ENCODE measurements around the gene WNT9B. TPM values are rescaled to one million over a fixed set of nuclear protein-coding genes. Genes with fewer than 3 reads are reported as not detected.
"Not testable (repeated sequence)": the region's sequence is repeated elsewhere in the genome, so short reads cannot be mapped to it uniquely, and the experiment has no call there.

WNT9B gene
- total and polyA plus RNA-seq, 7 experiments from 2014 or later: not detected

DNA sequence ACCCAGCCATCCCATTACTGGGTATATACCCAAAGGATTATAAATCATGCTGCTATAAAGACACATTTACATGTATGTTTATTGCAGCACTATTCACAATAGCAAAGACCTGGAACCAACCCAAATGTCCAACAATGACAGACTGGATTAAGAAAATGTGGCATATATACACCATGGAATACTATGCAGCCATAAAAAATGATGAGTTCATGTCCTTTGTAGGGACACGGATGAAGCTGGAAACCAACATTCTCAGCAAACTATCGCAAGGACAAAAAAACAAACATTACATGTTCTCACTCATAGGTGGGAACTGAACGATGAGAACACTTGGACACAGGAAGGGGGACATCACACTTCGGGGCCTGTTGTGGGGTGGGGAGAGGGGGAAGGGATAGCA lies 70.6 kb downstream of the WNT9B start:
- not testable (repeated sequence) for H3K9me3 ChIP-seq (ENCODE audit: control insufficient read depth in 2 of 3, low read length in 3 of 3); H3K4me3 ChIP-seq (ENCODE audit: low read length); DNase-seq; H3K36me3 ChIP-seq (ENCODE audit: control insufficient read depth in 2 of 3, insufficient read depth in 3 of 3, low read length in 3 of 3); H3K9me3 Mint-ChIP-seq; ATAC-seq; H3K27me3 Mint-ChIP-seq; H3K27me3 ChIP-seq (ENCODE audit: control insufficient read depth in 2 of 2, insufficient read depth in 2 of 2, low read length in 2 of 2); H3K27ac ChIP-seq (ENCODE audit: low read depth, low read length); H3K36me3 Mint-ChIP-seq
- intact Hi-C loops (cut with micrococcal nuclease): loop anchor here in 1 of 2 donors (1.0 to 10.0 kb wide), 2 partner anchors 145 to 1337 kb away; no protein-coding TSS in a partner anchor
- peaks cover 16 to 26% of the 10 kb centered on the region in 2 donors for H3K4me1 ChIP-seq (ENCODE audit: control insufficient read depth in 2 of 2, insufficient read depth in 2 of 2, low read length in 2 of 2)
- Mint-ChIP-seq H3K4me3 (peak overlapping the region; percentile 64 to 97 (median 91)), H3K27ac (peak overlapping the region in 7 of 9 donors; percentile 38 to 100 (median 90)), H3K4me1 (peaks cover 24 to 48% (median 42%) of the 10 kb centered on the region in 7 donors)
- ChIA-PET POLR2A (interaction anchor here (0.6 kb wide), 1 partner anchor 961 kb away, joined by 3 read pairs; no protein-coding TSS in a partner anchor), CTCF (interaction anchor here (0.6 kb wide), 1 partner anchor 151 kb away, joined by 3 read pairs; no protein-coding TSS in a partner anchor)

GRCh38 chr17:46922487-46922803 lies 71.1 kb downstream of the WNT9B start:
- Mint-ChIP-seq H3K9me3 (peaks cover 0 to 5% (median 0%) of the 10 kb centered on the region in 11 donors), H3K36me3 (peaks cover 0 to 4% (median 0%) of the 10 kb centered on the region in 5 donors), H3K4me1 (peaks cover 29 to 53% (median 46%) of the 10 kb centered on the region in 7 donors), H3K27ac (peak overlapping the region; percentile 97 to 100 (median 100)), H3K27me3 (peaks cover 0 to 4% (median 0%) of the 10 kb centered on the region in 5 donors), H3K4me3 (peak overlapping the region; percentile 86 to 97 (median 92))
- H3K4me1 ChIP-seq (ENCODE audit: control insufficient read depth in 2 of 2, insufficient read depth in 2 of 2, low read length in 2 of 2): peaks cover 16 to 30% of the 10 kb centered on the region in 2 donors
- ChIA-PET CTCF (interaction anchor here (0.6 kb wide), 1 partner anchor 150 kb away, joined by 3 read pairs; no protein-coding TSS in a partner anchor), POLR2A (no interaction called here)
- H3K9me3 ChIP-seq (ENCODE audit: control insufficient read depth in 2 of 3, low read length in 3 of 3): no peaks in the 10 kb centered on the region
- H3K27ac ChIP-seq (ENCODE audit: low read depth, low read length): peak overlapping the region; percentile 78
- no peaks in the 10 kb centered on the region for H3K27me3 ChIP-seq (ENCODE audit: control insufficient read depth in 2 of 2, insufficient read depth in 2 of 2, low read length in 2 of 2)
- intact Hi-C loops (cut with micrococcal nuclease): loop anchor here in 1 of 2 donors (1.0 to 10.0 kb wide), 2 partner anchors 145 to 1338 kb away; no protein-coding TSS in a partner anchor
- DNase-seq (no peak), ATAC-seq (peak; percentile 1)
- peaks cover 0 to 6% (median 0%) of the 10 kb centered on the region in 3 experiments for H3K36me3 ChIP-seq (ENCODE audit: control insufficient read depth in 2 of 3, insufficient read depth in 3 of 3, low read length in 3 of 3)
- H3K4me3 ChIP-seq (ENCODE audit: low read length): peak overlapping the region; percentile 84

- Mint-ChIP-seq H3K4me3 (peak within 1 kb of the TSS; percentile 86 to 97 (median 92)), H3K4me1 (peaks cover 35 to 59% (median 52%) of the 10 kb centered on the region in 7 donors), H3K9me3 (peaks cover 0 to 5% (median 0%) of the 10 kb centered on the region in 11 donors), H3K27ac (peak within 1 kb of the TSS; percentile 97 to 100 (median 100)), H3K27me3 (peaks cover 0 to 4% (median 0%) of the 10 kb centered on the region in 5 donors), H3K36me3 (peaks cover 0 to 4% (median 0%) of the 10 kb centered on the region in 5 donors)
- intact Hi-C loops (cut with micrococcal nuclease): loop anchor here (1.0 to 10.0 kb wide), 2 partner anchors 144 to 1338 kb away; no protein-coding TSS in a partner anchor
- peaks cover 0 to 6% (median 0%) of the 10 kb centered on the region in 3 experiments for H3K36me3 ChIP-seq (ENCODE audit: control insufficient read depth in 2 of 3, insufficient read depth in 3 of 3, low read length in 3 of 3)
- DNase-seq: peak; percentile 75 to 91 (median 87)
- ChIA-PET CTCF (interaction anchor here (0.6 kb wide), 1 partner anchor 150 kb away, joined by 3 read pairs; no protein-coding TSS in a partner anchor), POLR2A (no interaction called here)
- H3K27ac ChIP-seq (ENCODE audit: low read depth, low read length): peak within 1 kb of the TSS; percentile 78
- peak within 1 kb of the TSS; percentile 84 for H3K4me3 ChIP-seq (ENCODE audit: low read length)
- H3K4me1 ChIP-seq (ENCODE audit: control insufficient read depth in 2 of 2, insufficient read depth in 2 of 2, low read length in 2 of 2): peaks cover 16 to 32% of the 10 kb centered on the region in 2 donors
- ATAC-seq: peak; percentile 98
- no peaks in the 10 kb centered on the region for H3K27me3 ChIP-seq (ENCODE audit: control insufficient read depth in 2 of 2, insufficient read depth in 2 of 2, low read length in 2 of 2)
- no peaks in the 10 kb centered on the region for H3K9me3 ChIP-seq (ENCODE audit: control insufficient read depth in 2 of 3, low read length in 3 of 3)
These were observed 71.6 kb downstream of the WNT9B start, which contains the start of gene GOSR2 for GRCh38 chr17:46922804-46923635. Gene GOSR2 (plus strand): TSS chr17:46923160. CDS start chr17:46923193, 33 bp downstream.

DNA sequence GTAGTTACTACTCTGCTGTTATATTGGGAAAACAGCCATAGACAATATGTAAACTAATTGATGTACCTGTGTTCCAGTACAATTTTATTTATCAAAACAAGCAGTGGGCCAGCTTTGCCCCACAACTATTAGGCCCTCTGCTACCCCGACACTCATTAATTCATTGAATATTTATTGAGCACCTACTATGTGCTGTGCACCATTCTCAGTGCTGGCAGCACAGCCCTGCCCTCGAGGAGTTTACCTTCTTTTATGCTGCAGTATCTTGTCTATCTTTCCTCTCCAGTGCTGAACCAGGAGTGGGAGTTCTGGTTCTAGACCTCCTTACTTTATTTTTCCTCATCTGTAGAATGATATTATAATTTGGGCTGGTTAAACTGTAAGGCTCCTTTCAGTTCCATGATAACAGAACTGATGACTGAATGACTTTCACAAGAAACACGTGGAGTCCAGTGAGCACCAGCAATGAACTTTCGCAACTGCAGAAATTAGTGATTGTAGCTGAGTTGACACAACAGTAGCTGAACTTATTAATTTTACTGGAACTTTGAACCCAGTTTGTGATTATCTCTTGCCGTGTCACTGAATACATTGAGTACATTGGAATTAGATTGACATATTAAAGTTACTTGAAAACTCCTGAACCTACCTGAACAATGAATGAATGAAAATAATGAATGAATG lies 73.9 kb downstream of the WNT9B start:
- Histone ChIP-seq H3K9me3 (ENCODE audit: control insufficient read depth in 2 of 3, low read length in 3 of 3) (no peaks in the 10 kb centered on the region), H3K36me3 (ENCODE audit: control insufficient read depth in 2 of 3, insufficient read depth in 3 of 3, low read length in 3 of 3) (peaks cover 0 to 18% (median 0%) of the 10 kb centered on the region in 3 experiments), H3K4me3 (ENCODE audit: low read length) (no peak overlapping the region), H3K27ac (ENCODE audit: low read depth, low read length) (no peak overlapping the region), H3K27me3 (ENCODE audit: control insufficient read depth in 2 of 2, insufficient read depth in 2 of 2, low read length in 2 of 2) (no peaks in the 10 kb centered on the region), H3K4me1 (ENCODE audit: control insufficient read depth in 2 of 2, insufficient read depth in 2 of 2, low read length in 2 of 2) (peaks cover 16 to 32% of the 10 kb centered on the region in 2 donors)
- peaks cover 0 to 5% (median 0%) of the 10 kb centered on the region in 11 donors for H3K9me3 Mint-ChIP-seq
- DNase-seq (no peak), ATAC-seq (no peak)
- intact Hi-C loops (cut with micrococcal nuclease): loop anchor here (2.0 to 10.0 kb wide), 2 partner anchors 15 to 1341 kb away; no protein-coding TSS in a partner anchor
- peaks cover 0 to 4% (median 0%) of the 10 kb centered on the region in 5 donors for H3K27me3 Mint-ChIP-seq
- peaks cover 45 to 77% (median 68%) of the 10 kb centered on the region in 7 donors for H3K4me1 Mint-ChIP-seq
- POLR2A ChIA-PET: no interaction called here
- CTCF ChIA-PET: no interaction called here
- H3K27ac Mint-ChIP-seq: peak overlapping the region in 2 of 9 donors; percentile 3 to 71
- peak overlapping the region in 9 of 10 donors; percentile 11 to 95 (median 61) for H3K4me3 Mint-ChIP-seq
- peaks cover 0 to 9% (median 0%) of the 10 kb centered on the region in 5 donors for H3K36me3 Mint-ChIP-seq

DNA sequence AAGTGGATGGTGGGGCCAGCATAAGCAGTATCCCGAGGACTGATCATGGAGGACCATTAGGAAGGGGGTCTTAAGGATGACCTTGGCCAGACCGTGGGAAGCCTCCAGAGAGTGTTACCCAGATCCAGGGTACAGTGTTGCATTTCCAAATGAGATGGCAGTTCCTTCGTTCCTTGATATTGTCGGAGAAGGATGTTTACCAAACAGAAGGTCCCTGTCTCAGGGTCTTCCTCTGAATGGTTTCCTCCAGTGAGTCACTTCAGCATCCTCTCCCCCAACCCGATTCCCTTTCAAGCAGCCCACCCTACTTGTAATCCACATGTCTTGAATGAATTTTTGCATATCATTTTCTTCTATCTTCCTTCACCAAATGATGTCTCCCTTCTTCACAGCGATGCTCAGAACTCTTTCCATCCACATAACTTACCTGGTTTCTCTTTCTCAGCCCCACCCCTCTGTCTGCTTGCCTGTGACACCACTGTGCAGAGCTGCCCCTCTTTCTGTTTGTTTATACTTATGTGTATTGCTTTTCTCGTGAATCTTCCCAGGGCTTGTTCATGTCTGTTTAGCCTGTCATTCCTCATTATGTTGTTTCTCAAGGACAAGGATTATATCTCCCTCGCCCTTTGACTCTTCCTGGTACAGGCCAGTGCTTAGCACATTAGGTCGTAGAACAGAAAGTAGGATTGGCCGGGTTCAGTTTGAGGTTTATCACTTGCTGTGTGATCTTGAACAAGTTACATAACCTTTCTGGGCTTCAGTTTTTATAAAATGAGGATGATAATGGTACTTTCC lies 77.3 kb downstream of the WNT9B start:
- Mint-ChIP-seq H3K27me3 (no peaks in the 10 kb centered on the region), H3K4me1 (peaks cover 45 to 62% (median 55%) of the 10 kb centered on the region in 7 donors), H3K4me3 (peak overlapping the region in 3 of 10 donors; percentile 2 to 10 (median 3)), H3K27ac (peak overlapping the region in 1 of 9 donors; percentile 20), H3K36me3 (peaks cover 0 to 30% (median 11%) of the 10 kb centered on the region in 5 donors), H3K9me3 (no peaks in the 10 kb centered on the region)
- ChIA-PET CTCF (no interaction called here), POLR2A (no interaction called here)
- H3K9me3 ChIP-seq (ENCODE audit: control insufficient read depth in 2 of 3, low read length in 3 of 3): no peaks in the 10 kb centered on the region
- intact Hi-C loops (cut with micrococcal nuclease): loop anchor here in 1 of 2 donors (10.0 kb wide), 1 partner anchor 1344 kb away; no protein-coding TSS in a partner anchor
- no peak overlapping the region for H3K27ac ChIP-seq (ENCODE audit: low read depth, low read length)
- no peak for ATAC-seq
- peaks cover 16 to 32% of the 10 kb centered on the region in 2 donors for H3K4me1 ChIP-seq (ENCODE audit: control insufficient read depth in 2 of 2, insufficient read depth in 2 of 2, low read length in 2 of 2)
- H3K36me3 ChIP-seq (ENCODE audit: control insufficient read depth in 2 of 3, insufficient read depth in 3 of 3, low read length in 3 of 3): peaks cover 14 to 41% (median 21%) of the 10 kb centered on the region in 3 experiments
- DNase-seq: no peak
- H3K27me3 ChIP-seq (ENCODE audit: control insufficient read depth in 2 of 2, insufficient read depth in 2 of 2, low read length in 2 of 2): no peaks in the 10 kb centered on the region
- H3K4me3 ChIP-seq (ENCODE audit: low read length): no peak overlapping the region
